HUES48 (cell line): ENCODE results near the gene IGSF8.

Experiments used
- H3K27ac ChIP-seq: one replicate; pipeline ENCODE4 v1.7.0; 2013; ENCODE audit warnings: low read depth, low read length, inconsistent platforms
- H3K27me3 ChIP-seq: 2 replicates; pipeline ENCODE4 v1.6.1; 2013; ENCODE audit warnings: mild to moderate bottlenecking, low read length; ENCODE audit not compliant: control insufficient read depth, insufficient read depth
- H3K36me3 ChIP-seq: 2 replicates; pipeline ENCODE4 v1.6.1; 2013; ENCODE audit warnings: low read length; ENCODE audit not compliant: control insufficient read depth, insufficient read depth
- H3K4me1 ChIP-seq: 2 replicates; pipeline ENCODE4 v1.6.1; 2013; ENCODE audit warnings: mild to moderate bottlenecking, low read length; ENCODE audit not compliant: control insufficient read depth, insufficient read depth
- H3K4me3 ChIP-seq: 2 replicates; pipeline ENCODE4 v1.5.1; 2013; ENCODE audit warnings: mild to moderate bottlenecking, low read depth, low read length
- H3K9ac ChIP-seq: 2 replicates; pipeline ENCODE4 v1.6.1; 2013; ENCODE audit warnings: mild to moderate bottlenecking, low read depth, low read length, moderate library complexity
- H3K9me3 ChIP-seq: 2 replicates; pipeline ENCODE4 v1.6.1; 2013; ENCODE audit warnings: low read length; ENCODE audit not compliant: control insufficient read depth, insufficient read depth

The IGSF8 gene

DNA sequence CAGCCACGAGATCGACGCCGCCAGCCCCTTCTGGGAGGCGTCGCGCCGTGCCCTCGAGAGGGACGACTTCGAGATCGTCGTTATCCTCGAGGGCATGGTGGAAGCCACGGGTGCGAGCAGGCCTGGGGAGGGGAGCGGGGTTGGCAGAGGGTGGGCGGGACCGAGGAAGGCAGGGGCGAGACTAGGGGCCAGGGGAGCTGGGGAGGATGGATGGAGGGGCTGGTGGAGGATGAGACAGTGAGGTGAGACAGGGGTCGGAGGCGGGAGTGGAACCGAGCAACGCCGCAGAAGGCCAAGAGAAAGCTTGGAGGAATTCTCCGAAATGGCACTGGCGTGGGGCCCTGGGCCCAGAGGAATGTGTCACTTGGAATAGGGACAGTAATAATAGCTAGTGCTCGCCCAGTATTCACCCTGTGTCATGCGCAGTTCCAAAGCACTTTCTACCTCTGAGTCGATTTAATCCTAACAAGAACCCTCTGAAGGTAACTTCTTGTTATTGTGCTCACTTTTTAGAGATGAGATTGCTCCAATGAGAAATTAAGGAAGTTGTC lies 13.6 kb downstream of the IGSF8 start:
- H3K9me3 ChIP-seq, result no peaks in the 10 kb centered on the region
- H3K36me3 ChIP-seq, result 0 out of 2 replicates have a peak, but pooled peaks cover 5% of the 10 kb centered on the region
- peaks cover 58% of the 10 kb centered on the region for H3K27me3 ChIP-seq
- no peak overlapping the region for H3K9ac ChIP-seq
- H3K4me1 ChIP-seq, result no peaks in the 10 kb centered on the region; the same call in 1 of the 2 replicates
- no peak overlapping the region for H3K4me3 ChIP-seq
- H3K27ac ChIP-seq, result no peak overlapping the region

DNA sequence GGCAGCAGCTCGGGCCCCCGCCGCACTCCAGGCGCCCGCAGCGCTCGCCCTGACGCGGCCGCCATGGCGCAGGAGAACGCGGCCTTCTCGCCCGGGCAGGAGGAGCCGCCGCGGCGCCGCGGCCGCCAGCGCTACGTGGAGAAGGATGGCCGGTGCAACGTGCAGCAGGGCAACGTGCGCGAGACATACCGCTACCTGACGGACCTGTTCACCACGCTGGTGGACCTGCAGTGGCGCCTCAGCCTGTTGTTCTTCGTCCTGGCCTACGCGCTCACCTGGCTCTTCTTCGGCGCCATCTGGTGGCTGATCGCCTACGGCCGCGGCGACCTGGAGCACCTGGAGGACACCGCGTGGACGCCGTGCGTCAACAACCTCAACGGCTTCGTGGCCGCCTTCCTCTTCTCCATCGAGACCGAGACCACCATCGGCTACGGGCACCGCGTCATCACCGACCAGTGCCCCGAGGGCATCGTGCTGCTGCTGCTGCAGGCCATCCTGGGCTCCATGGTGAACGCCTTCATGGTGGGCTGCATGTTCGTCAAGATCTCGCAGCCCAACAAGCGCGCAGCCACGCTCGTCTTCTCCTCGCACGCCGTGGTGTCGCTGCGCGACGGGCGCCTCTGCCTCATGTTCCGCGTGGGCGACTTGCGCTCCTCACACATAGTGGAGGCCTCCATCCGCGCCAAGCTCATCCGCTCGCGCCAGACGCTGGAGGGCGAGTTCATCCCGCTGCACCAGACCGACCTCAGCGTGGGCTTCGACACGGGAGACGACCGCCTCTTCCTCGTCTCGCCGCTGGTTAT lies 14.2 kb downstream of the IGSF8 start:
- Histone ChIP-seq H3K9me3 (no peaks in the 10 kb centered on the region), H3K36me3 (0 out of 2 replicates have a peak, but pooled peaks cover 3% of the 10 kb centered on the region), H3K27me3 (peaks cover 62% of the 10 kb centered on the region), H3K4me3 (peak overlapping the region; percentile 47), H3K4me1 (no peaks in the 10 kb centered on the region; the same call in 1 of the 2 replicates), H3K9ac (no peak overlapping the region), H3K27ac (no peak overlapping the region)

DNA sequence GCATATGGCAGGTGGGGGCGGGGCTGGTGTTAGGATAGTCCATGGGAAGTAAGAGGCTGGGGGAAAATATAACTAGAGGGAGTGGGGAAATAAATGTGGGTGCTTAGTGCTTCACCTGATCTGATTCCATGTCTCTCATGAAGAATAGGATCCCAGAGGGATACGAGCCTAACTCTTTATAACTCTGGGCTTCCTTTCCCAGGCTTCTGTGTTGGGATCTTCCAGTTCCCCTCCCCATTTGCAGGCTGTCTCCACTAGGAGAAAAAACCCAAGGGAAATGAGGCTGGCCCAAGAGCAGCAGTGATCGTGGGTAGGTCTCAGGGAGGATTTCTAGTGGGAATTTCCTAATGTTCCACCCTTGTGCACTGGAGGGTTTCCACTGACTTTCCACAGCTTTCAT lies 15.5 kb downstream of the IGSF8 start:
- no peak overlapping the region for H3K4me3 ChIP-seq
- no peak overlapping the region for H3K27ac ChIP-seq
- peaks cover 62% of the 10 kb centered on the region for H3K27me3 ChIP-seq
- no peaks in the 10 kb centered on the region for H3K36me3 ChIP-seq
- H3K9ac ChIP-seq, result no peak overlapping the region
- H3K9me3 ChIP-seq, result no peaks in the 10 kb centered on the region
- no peaks in the 10 kb centered on the region; the same call in 1 of the 2 replicates for H3K4me1 ChIP-seq

DNA sequence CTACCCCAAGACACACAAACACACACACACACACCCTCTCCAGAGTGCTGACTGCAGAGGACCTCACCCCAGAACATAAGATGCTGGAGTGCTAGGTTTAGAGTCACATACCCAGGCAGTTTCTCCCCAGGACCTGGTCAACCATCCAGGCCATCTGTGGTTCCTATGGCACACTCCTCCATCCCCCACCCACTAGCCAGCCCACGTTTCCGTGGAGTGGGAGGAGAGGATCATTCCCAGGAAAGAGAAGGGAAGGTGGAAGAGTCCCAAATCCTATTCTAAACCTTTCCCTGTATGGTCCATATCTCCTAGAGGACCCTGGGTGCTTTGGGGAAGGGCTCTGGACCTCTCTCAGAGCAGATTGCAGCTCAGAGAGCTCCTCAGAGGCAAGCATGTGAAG lies 15.9 kb downstream of the IGSF8 start:
- Histone ChIP-seq H3K27me3 (peaks cover 62% of the 10 kb centered on the region), H3K9ac (no peak overlapping the region), H3K4me1 (no peaks in the 10 kb centered on the region; the same call in 1 of the 2 replicates), H3K36me3 (no peaks in the 10 kb centered on the region), H3K9me3 (no peaks in the 10 kb centered on the region), H3K27ac (no peak overlapping the region), H3K4me3 (no peak overlapping the region)

DNA sequence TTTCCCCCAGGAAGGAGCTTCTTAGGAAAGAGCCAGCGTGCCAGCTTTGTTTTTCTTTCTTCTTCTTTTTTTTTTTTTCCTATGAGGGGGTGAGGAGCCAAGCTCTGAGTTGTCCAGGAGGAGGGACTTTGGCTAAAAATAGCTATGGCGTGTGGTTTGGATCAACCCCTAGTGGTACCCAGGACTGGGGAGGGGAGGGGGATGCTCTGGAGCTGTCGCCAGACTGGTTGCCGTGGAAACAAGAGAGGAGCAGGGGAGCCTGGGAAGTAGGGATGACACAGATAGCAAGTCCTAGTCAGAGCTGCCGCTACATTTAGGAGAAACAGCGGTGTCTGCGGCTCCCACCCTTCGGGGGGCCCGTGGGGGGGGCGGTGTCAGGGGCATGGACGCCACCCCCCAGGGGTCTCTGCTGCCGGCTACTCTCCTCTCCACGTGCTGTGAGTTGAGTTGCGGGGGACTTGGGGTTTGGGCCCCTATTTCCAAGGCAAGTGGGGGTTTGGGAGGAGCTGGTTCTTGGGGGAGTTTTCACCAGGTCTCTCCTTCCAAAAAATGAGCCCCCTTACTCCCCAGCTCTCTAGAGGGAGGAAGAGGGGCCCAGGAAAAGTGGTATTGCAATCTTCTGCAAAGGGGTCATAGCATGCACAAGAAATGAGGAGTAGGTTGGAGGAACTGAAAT lies 17.0 kb downstream of the IGSF8 start, which contains the start of gene KCNJ9:
Gene KCNJ9, plus strand, starts transcription at position 278 of the 676 bp plus-strand sequence. CDS start 2,493 bp downstream, outside the sequence.
- no peak within 1 kb of the TSS for H3K9ac ChIP-seq
- H3K9me3 ChIP-seq, result no peaks in the 10 kb centered on the region
- H3K4me3 ChIP-seq, result no peak within 1 kb of the TSS
- H3K4me1 ChIP-seq, result no peaks in the 10 kb centered on the region; the same call in 1 of the 2 replicates
- H3K27me3 ChIP-seq, result peaks cover 62% of the 10 kb centered on the region
- H3K27ac ChIP-seq, result no peak within 1 kb of the TSS
- no peaks in the 10 kb centered on the region for H3K36me3 ChIP-seq

DNA sequence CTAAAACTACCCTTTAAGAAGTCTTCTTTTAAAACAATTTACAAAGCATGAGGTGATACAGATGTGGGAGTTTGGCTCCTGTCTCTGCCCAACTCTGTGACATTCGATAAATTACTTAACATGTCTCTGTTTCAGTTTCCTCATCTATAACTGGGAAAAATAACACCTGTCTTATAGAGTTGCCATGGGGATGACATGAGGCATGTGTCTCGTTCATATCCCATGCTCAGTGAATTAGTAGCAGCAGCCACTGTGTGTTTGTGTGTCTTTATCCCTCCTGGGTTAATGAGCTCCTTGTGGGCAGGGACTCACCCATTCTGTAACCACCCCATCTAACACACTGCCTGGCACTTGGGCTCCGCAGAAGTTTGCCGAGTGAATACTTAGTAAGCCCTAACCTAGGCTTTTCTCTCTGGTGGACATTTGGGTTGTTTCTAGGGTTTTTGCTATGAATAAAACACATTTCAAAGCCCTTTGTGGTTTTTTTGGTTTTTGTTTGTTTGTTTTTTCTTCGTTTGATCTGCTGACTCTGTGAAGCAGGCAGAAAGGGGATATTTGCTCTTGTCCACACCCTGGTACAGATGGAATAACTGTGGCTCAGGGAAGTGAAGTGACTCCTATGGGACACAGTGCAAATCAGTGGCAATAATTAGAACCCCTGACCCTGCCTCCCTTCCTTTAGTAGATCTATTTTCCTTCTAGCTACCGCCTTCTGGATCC lies 17.9 kb downstream of the IGSF8 start:
- H3K9me3 ChIP-seq, result no peaks in the 10 kb centered on the region
- H3K9ac ChIP-seq, result no peak overlapping the region
- H3K4me1 ChIP-seq, result no peaks in the 10 kb centered on the region
- H3K36me3 ChIP-seq, result no peaks in the 10 kb centered on the region
- H3K4me3 ChIP-seq, result no peak overlapping the region
- peaks cover 58% of the 10 kb centered on the region for H3K27me3 ChIP-seq
- no peak overlapping the region for H3K27ac ChIP-seq

DNA sequence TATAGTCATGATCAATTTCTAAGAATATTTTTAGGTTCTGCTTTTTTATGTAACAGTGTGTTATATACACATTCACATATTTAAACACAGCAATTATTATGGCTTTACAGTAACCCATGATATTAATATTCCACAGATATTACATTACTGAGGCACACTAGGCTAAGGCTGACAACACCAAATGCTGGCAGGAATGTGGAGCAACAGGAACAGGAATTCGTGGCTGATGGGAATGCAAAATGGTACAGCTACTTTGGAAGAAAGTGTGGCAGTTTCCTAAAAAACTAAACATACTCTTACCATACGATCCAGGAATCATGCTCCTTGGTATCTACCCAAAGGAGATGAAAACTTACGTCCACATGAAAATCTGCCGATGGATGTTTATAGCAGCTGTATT lies 19.0 kb downstream of the IGSF8 start:
- no peaks in the 10 kb centered on the region for H3K4me1 ChIP-seq
- H3K9me3 ChIP-seq, result no peaks in the 10 kb centered on the region
- H3K9ac ChIP-seq, result no peak overlapping the region
- no peak overlapping the region for H3K4me3 ChIP-seq
- H3K27ac ChIP-seq, result no peak overlapping the region
- peaks cover 48% of the 10 kb centered on the region for H3K27me3 ChIP-seq
- H3K36me3 ChIP-seq, result no peaks in the 10 kb centered on the region

DNA sequence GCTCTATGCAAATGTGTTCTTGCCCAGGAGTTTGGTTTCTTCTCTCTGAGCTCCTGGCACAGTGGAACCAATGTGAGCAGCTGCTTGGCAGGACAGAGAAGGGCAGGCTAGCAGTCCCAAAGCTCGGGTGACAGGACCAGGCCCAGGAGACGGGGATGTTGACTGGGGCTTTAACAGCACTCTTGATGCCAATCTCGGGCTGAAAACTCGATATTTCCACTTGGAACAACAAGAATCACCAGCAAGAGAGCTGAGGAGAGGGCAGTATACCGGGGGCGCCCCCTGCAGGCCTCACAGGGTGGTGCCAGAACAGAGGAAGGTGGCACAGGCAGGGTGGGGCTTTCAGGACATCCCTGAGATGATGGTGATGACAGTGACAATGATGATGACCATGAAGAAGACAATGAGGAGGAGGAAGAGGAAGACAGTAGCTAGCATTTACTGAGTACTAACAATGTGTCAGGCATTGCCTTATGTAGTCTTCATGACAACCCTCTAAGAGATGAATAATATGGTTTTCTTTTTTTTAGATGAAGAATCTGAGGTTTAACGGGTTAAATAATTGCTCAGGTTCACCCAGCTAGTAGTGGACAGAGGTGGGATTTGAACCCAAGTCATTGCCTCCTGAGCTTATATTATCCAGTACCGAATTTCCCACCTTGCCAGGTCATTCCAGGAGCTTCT lies 19.8 kb downstream of the IGSF8 start:
- H3K4me3 ChIP-seq, result no peak overlapping the region
- no peaks in the 10 kb centered on the region for H3K9me3 ChIP-seq

DNA sequence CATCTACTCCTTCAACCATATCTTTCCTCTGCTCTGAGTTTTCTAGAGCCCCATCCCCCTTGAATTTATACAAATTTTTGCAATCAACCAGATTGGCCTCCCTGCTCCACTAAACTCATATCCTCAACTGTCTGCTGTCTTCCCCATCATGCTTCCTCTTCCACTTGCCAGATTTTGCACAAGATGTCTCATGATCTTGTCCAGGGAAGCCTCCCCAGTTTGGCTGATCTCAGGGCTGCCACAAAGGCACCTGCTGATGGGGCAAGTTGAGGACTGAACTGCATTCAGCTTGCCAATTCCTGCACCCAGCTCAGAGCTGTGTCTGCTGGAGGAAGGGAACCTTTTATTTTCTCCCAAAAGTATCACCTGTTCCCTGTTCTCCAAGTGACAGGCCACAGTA lies 20.9 kb downstream of the IGSF8 start:
- H3K4me1 ChIP-seq, result no peaks in the 10 kb centered on the region
- no peak overlapping the region for H3K27ac ChIP-seq
- no peak overlapping the region for H3K9ac ChIP-seq
- no peak overlapping the region for H3K4me3 ChIP-seq
- no peaks in the 10 kb centered on the region for H3K36me3 ChIP-seq
- peaks cover 37% of the 10 kb centered on the region for H3K27me3 ChIP-seq
- H3K9me3 ChIP-seq, result no peaks in the 10 kb centered on the region

More for the DNA sequence above, 19.8 kb downstream of the IGSF8 start:
- Histone ChIP-seq H3K27me3 (peaks cover 43% of the 10 kb centered on the region), H3K9ac (no peak overlapping the region), H3K27ac (no peak overlapping the region), H3K36me3 (no peaks in the 10 kb centered on the region), H3K4me1 (no peaks in the 10 kb centered on the region)

DNA sequence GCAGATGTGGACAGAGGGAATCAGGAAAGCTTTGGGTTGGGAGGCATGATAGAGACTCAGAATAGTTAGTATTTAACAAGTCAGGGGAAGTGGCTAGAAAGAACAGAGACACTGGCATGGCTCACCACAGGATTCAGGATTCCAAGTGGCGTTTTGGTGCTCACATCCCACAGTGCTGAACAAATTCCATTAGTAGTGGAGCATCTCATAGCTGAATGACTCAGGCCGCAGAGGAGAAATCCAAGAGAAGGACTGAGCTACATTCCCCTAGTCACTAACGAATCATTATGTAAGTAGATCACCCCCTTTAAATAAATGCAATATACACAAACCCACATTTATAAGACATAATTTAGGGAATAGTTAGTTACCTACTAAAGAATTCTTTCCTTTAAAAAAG lies 22.1 kb downstream of the IGSF8 start:
- Histone ChIP-seq H3K27ac (no peak overlapping the region), H3K4me1 (no peaks in the 10 kb centered on the region), H3K9ac (no peak overlapping the region), H3K27me3 (peaks cover 35% of the 10 kb centered on the region), H3K36me3 (no peaks in the 10 kb centered on the region), H3K9me3 (no peaks in the 10 kb centered on the region), H3K4me3 (no peak overlapping the region)
